Fibroblast of mammary gland (primary cell): ENCODE measurements around the gene CDC25B.

Experiments
- DNase-seq: peaks from one replicate; pipeline ENCODE4 v3.0.0-alpha.2; 2010; ENCODE audit warnings: low read depth
- H3K4me3 ChIP-seq: 2 replicates; pipeline ENCODE4 v1.5.1; 2011; ENCODE audit warnings: low read depth, mild to moderate bottlenecking, low read length, moderate library complexity; ENCODE audit not compliant: control insufficient read depth
- TF ChIP-seq, protein P1 (sequence below): conservative IDR thresholded peaks from 2 replicates; pipeline ENCODE4 v1.5.1; 2011; ENCODE audit warnings: low read depth, low read length, inconsistent platforms; ENCODE audit not compliant: control insufficient read depth, insufficient read depth

Gene CDC25B

DNA sequence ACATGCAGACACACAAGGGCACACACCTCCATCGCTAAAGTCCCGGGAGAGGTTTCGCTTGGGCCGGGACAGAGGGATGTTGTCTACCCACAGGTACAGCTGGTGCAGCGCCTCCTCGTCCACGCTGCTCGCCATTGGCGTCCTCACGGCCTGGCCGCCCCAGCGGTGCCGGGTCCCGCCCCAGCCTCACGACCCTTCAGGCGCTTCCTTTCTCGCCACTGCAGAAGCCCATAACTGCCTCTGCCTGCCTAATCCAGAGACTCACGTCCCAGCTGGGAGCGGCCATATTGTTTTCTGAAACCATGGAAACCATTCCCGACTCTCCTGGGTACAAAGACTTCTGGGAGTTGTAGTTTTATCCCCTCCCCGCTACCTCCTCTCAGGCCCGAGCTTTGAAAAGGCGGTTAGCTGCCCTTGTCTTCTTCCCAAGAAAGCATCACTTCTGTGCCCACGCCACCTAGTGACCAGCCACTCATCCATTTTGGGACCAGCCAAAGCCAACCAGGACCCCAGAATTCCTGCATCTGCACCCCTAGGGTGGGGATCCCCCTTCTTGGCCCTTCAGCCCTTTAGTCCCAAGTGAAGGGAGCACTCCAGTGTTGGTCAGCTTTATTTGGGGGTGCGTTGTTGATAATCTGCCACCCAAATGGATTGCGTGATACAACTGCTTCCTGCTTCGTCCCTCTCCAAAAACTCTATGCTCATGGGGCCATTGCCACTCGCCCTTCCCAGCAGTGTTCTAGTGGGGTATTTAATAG, 14.8 kb upstream of the CDC25B start, which contains the start of gene SPEF1:
TSS of gene SPEF1 (minus strand) at position 296 of the 758 bp plus-strand sequence. CDS start at position 135, 161 bp downstream.
- peak within 1 kb of the TSS; percentile 44 for H3K4me3 ChIP-seq
- TF ChIP-seq, protein P1, sequence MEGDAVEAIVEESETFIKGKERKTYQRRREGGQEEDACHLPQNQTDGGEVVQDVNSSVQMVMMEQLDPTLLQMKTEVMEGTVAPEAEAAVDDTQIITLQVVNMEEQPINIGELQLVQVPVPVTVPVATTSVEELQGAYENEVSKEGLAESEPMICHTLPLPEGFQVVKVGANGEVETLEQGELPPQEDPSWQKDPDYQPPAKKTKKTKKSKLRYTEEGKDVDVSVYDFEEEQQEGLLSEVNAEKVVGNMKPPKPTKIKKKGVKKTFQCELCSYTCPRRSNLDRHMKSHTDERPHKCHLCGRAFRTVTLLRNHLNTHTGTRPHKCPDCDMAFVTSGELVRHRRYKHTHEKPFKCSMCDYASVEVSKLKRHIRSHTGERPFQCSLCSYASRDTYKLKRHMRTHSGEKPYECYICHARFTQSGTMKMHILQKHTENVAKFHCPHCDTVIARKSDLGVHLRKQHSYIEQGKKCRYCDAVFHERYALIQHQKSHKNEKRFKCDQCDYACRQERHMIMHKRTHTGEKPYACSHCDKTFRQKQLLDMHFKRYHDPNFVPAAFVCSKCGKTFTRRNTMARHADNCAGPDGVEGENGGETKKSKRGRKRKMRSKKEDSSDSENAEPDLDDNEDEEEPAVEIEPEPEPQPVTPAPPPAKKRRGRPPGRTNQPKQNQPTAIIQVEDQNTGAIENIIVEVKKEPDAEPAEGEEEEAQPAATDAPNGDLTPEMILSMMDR = peak; percentile 55
- peak; percentile 93 for DNase-seq

DNA sequence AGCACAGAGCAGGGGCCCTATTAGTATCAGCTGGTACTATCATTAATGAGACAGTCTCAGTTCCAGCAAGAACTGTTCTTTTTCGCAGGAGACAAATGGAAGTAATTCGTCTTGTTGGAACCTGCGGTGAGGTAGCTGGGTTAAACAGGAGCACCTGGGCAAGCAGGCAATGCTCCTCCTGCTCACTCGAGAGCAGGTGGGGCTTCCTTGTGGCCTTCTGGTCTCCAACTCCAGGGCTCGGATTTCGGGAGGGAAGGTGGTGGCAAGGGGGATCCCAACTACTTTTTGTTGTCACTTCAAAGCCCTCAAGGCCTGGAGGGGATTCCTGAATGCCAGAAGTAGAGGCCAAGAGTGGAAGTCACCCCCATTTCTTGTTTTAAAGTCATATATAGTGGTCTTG, 13.5 kb upstream of the CDC25B start:
- TF ChIP-seq, protein P1 = no peak
- no peak for DNase-seq
- H3K4me3 ChIP-seq = no peak overlapping the region

DNA sequence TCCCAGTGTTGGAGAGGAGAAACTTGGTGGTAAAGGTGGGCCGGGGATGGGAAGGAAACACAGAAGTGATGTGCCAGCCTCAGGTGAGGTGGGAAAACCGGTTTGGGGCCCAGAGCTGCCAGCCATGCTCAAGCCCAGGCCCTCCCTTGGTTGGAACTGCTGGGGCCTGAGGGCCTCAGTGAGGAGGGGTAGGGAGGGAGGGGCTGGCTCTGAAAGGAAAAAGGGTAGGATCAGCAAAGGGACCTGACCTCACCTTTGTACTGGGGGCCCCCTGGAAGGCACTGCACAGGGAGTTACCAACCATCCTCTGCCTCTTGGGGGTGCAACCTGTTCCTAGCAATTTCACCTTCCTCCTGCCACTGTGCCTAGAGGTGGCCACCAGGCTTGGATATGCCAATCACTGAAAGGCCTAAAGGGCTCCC, 13.0 kb upstream of the CDC25B start:
- no peak overlapping the region for H3K4me3 ChIP-seq
- no peak for DNase-seq
- TF ChIP-seq, protein P1 = no peak

DNA sequence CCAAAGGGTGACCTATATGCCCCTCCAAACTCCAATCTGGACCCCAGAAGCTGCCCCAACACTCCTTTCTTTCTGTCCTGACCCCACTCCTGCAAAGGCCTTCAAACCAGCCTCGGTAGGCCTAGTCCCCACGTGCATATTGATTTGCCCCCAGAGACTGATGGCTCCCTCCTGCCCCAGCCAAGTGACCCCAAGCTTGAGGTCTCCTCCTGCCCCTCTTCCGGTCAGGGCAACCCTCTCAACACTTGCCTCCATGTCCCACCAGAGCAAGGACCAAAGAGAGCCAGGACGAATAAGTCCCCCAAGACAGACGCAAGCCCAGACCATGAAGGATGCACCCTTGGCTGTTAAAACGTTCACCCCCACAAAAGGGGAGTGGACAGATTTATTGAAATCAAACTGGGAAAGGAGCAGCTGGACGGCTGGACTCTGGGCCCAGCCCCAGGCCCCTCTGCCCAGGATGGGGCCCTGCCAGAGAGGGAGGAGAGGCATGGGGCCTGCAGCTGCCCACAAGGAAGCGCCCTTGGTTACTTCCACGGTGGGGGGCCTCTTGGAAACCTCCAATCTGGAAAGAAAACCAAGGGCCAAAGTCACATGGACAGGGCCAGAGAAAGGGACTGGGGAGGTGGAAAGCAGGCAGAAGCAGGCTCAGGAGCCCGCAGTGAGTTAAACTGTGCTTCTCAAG, 12.5 kb upstream of the CDC25B start:
- peak overlapping the region; percentile 72 for H3K4me3 ChIP-seq
- TF ChIP-seq, protein P1 = no peak
- no peak for DNase-seq

DNA sequence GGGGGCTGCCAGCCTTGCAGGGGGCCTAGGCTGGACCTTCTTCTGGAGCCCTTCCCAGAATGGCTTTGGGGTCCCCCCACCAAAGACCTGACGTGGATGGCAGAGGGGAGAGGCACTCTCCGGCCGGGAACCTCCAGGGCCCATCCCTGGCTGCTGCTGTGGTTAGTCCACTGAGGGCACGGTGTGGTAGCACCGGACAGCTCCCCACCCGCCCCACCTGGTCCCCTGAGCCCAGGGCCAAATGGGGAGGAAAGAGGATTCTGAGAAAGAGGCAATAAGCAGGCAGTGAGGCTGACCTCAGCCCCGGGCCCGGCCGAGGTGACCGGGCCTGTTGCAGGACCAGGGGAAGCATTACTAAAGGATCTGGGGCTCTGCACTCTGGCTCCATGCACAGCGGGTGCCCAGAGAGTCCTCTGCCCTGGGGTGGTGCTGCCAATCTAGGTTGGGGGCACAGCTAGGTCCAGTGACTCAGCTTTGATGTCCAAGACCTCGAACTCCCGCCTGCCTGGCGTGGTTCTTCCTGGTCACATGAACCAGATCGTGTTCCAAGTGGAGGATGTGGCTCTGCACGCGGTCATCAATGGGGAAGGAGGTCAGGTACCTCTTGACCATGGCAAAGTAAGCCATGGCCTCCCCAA, 11.8 kb upstream of the CDC25B start:
- TF ChIP-seq, protein P1 = no peak
- H3K4me3 ChIP-seq = peak overlapping the region; percentile 72
- DNase-seq = peak; percentile 59

DNA sequence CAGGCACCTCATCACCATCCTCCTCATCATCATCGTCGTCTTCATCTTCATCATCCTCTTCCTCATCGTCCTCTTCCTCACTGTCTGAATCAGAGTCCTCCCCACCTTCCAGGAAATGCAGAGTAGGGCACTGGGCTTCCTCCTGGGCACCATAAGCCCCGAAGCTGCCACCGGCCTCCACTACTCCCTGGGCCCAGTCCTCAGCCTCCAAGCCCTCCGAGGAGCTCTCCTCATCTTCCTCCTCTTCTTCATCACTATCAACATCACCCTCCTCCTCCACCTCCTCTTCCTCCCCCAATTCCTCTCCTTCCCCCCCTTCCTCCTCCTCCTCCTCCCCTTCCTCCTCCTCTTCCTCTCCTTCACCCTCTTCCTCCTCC, 11.3 kb upstream of the CDC25B start:
- no peak for DNase-seq
- peak overlapping the region; percentile 72 for H3K4me3 ChIP-seq
- TF ChIP-seq, protein P1 = no peak
